DOHH2 (cell line): Measurements from ENCODE around the gene ATF5.

Experiments used
- CTCF ChIP-seq: fragments of 200-600 bp; sonication (generic); IDR thresholded peaks from one replicate; pipeline ENCODE4 v1.5.1; 2014; ENCODE audit warnings: antibody characterized with exemption, mild to moderate bottlenecking, low read depth, low read length; ENCODE audit not compliant: poor library complexity, severe bottlenecking
- EZH2phosphoT487 ChIP-seq: fragments of 200-600 bp; sonication (generic); IDR thresholded peaks from 2 replicates; pipeline ENCODE4 v1.6.1; 2017; ENCODE audit warnings: borderline replicate concordance, mild to moderate bottlenecking, antibody characterized with exemption, low read length, moderate library complexity, mixed read lengths

GRCh38 chr19:49977881-49978280 is 48.9 kb downstream of the ATF5 start:
- TF ChIP-seq CTCF, result no peak
- TF ChIP-seq EZH2phosphoT487, result no peak
